Testis (tissue), 3 donors: ENCODE data around the gene STK17B. TPM values are rescaled to one million over a fixed set of nuclear protein-coding genes. Genes with fewer than 3 reads are reported as not detected.

Source experiments
- DNase-seq: peaks from one replicate; pipeline ENCODE4 v3.0.0-alpha.2; 2019
- H3K27ac ChIP-seq, 2 donors: fragments of 200-600 bp; sonication (generic); one replicate each; pipeline ENCODE4 v1.5.1; 2019
- H3K27me3 ChIP-seq: fragments of 200-600 bp; sonication (generic); one replicate; pipeline ENCODE4 v1.5.1; 2019
- H3K36me3 ChIP-seq: fragments of 200-600 bp; sonication (generic); one replicate; pipeline ENCODE4 v1.5.1; 2017; ENCODE audit warnings: low read depth; ENCODE audit errors: missing control alignments
- H3K4me1 ChIP-seq: fragments of 200-600 bp; sonication (generic); one replicate; pipeline ENCODE4 v1.5.1; 2019
- H3K4me3 ChIP-seq, 2 donors: fragments of 200-600 bp; sonication (generic); one replicate each; pipeline ENCODE4 v1.5.1; 2017 to 2019
- H3K9me3 ChIP-seq: fragments of 200-600 bp; sonication (generic); one replicate; pipeline ENCODE4 v1.5.1; 2017
- CTCF ChIP-seq, 3 experiments: fragments of 450-650 bp in 2 of 3; fragments of 200-600 bp in 1 of 3; sonication (generic) in 1 of 3; IDR thresholded peaks; one replicate each; pipeline ENCODE4 v1.5.1; 2016 to 2019; ENCODE audit warnings: antibody characterized with exemption in 3 of 3, mild to moderate bottlenecking in 2 of 3, moderate library complexity in 1 of 3
- POLR2A ChIP-seq: fragments of 450-650 bp; IDR thresholded peaks from one replicate; pipeline ENCODE4 v1.6.1; 2017; ENCODE audit warnings: antibody characterized with exemption, mild to moderate bottlenecking, moderate library complexity
- WGBS, 2 donors: methylation state at CpG; one replicate each; pipeline ENCODE4 v1.1.5; 2018; 5-methylcytosine and 5-hydroxymethylcytosine counted together
- intact Hi-C: fragments of 100-400 bp; cut with DNase I; formaldehyde crosslinking; loops from one replicate; pipeline ENCODE4 v1.15.1; 2023; ENCODE audit warnings: low total_unique reads
- polyA plus RNA-seq: library from polyadenylated mRNA; stranded (reverse); fragments of 350-450 nt; fragmentation: Illumina TruSeq; extraction: RNeasy Lipid Tissue Mini Kit (QIAGEN cat#74804); gene quantifications from one replicate; pipeline ENCODE4 v1.2.3, GENCODE V29; 2014; ENCODE audit warnings: low read depth, low replicate concordance; ENCODE audit not compliant: insufficient read depth
- total RNA-seq, 2 donors: library from RNA; depleted of rRNA; stranded (reverse); fragments of >200 nt; gene quantifications; one replicate each; pipeline ENCODE4 v1.2.3, GENCODE V29; 2016

STK17B gene
- total and polyA plus RNA-seq, 3 donors from 2014 or later = 10.4 to 18.1 (median 10.6) TPM

GRCh38 chr2:196144513-196145126 is 26.8 kb downstream of the STK17B start:
- WGBS, 2 donors = 90 to 96% methylated on average over 5 of the region's 5 CpGs
- H3K4me3 ChIP-seq = no peak overlapping the region
- DNase-seq = no peak
- H3K9me3 ChIP-seq = no peaks in the 10 kb centered on the region
- no peaks in the 10 kb centered on the region for H3K4me1 ChIP-seq
- H3K36me3 ChIP-seq = no peaks in the 10 kb centered on the region
- no peaks in the 10 kb centered on the region for H3K27me3 ChIP-seq
- H3K27ac ChIP-seq = no peak overlapping the region
- TF ChIP-seq CTCF (IDR thresholded peaks at IDR 0.05) (no peak), POLR2A (no peak)
- intact Hi-C loops = no loop called here

- 86 to 95% methylated on average over 4 of the region's 4 CpGs for WGBS, 2 donors
- TF ChIP-seq POLR2A (no peak), CTCF (IDR thresholded peaks at IDR 0.05) (no peak)
- Histone ChIP-seq H3K4me3 (no peak overlapping the region), H3K9me3 (no peaks in the 10 kb centered on the region), H3K27ac (no peak overlapping the region), H3K4me1 (no peaks in the 10 kb centered on the region), H3K36me3 (no peaks in the 10 kb centered on the region), H3K27me3 (no peaks in the 10 kb centered on the region)
- intact Hi-C loops = no loop called here
- DNase-seq = no peak
Observed at GRCh38 chr2:196143730-196144131, 27.6 kb downstream of the STK17B start.

DNA sequence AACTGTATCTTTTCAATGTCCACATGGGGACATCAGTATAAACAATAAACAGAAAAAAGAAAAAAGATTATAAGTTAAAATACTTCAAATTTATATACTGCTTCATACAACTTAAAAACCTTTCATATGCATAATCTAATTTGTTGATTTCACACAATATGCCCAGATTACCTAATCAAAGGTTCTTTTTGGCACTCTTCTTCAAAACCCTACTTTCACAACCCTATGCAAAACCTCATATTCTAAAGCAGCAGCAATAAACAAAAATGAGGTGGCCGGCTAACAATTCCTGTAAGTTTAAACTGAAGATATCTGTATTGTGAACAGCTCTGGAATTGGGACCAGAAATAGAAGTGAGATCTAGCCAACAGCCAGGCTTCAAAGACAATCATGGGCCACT is 28.6 kb downstream of the STK17B start:
- TF ChIP-seq POLR2A (no peak), CTCF (IDR thresholded peaks at IDR 0.05) (no peak)
- intact Hi-C loops = no loop called here

DNA sequence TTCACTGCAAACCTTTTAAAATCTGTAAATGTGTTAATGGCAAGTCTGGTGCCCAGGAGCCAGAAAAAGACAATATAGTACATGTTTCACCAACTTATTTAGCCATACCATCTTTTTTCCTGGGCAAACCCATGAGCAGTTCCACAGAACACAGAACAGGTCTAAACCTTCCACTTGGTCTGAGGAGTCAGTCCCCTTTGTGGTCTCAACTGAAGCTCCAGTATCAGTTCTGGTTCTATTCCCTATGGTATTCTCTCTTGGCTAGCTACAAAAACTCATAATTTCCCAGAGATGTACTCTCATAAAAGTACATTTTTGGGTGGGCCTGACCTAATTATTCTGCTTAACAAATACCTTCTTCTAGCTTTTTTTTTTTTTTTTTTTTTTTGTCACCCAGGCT is 31.2 kb downstream of the STK17B start:
- H3K27ac ChIP-seq = no peak overlapping the region
- H3K4me3 ChIP-seq = no peak overlapping the region
- H3K27me3 ChIP-seq = no peaks in the 10 kb centered on the region
- H3K4me1 ChIP-seq = no peaks in the 10 kb centered on the region
- intact Hi-C loops = no loop called here
- no peaks in the 10 kb centered on the region for H3K9me3 ChIP-seq
- no peaks in the 10 kb centered on the region for H3K36me3 ChIP-seq
- TF ChIP-seq POLR2A (no peak), CTCF (IDR thresholded peaks at IDR 0.05) (no peak)
- DNase-seq = no peak

More for the DNA sequence above, 28.6 kb downstream of the STK17B start:
- no peaks in the 10 kb centered on the region for H3K36me3 ChIP-seq
- DNase-seq = no peak
- H3K9me3 ChIP-seq = no peaks in the 10 kb centered on the region
- no peaks in the 10 kb centered on the region for H3K4me1 ChIP-seq
- H3K27me3 ChIP-seq = no peaks in the 10 kb centered on the region
- no peak overlapping the region for H3K27ac ChIP-seq
- H3K4me3 ChIP-seq = no peak overlapping the region
- WGBS, 2 donors = 88 to 93% methylated on average over 1 of the region's 1 CpG

- H3K9me3 ChIP-seq = no peaks in the 10 kb centered on the region
- intact Hi-C loops = no loop called here
- no peak overlapping the region for H3K27ac ChIP-seq
- no peak for DNase-seq
- H3K27me3 ChIP-seq = no peaks in the 10 kb centered on the region
- no peak for TF ChIP-seq CTCF (IDR thresholded peaks at IDR 0.05)
- no peak for TF ChIP-seq POLR2A
- H3K4me3 ChIP-seq = no peak overlapping the region
- 91% methylated on average over 2 of the region's 2 CpGs for WGBS, 2 donors
- H3K36me3 ChIP-seq = no peaks in the 10 kb centered on the region
- H3K4me1 ChIP-seq = no peaks in the 10 kb centered on the region
Observed at GRCh38 chr2:196137271-196137670, 34.1 kb downstream of the STK17B start.
